Suppressor macrophage treated with lipopolysaccharide for 1 hour (primary cell): ENCODE data around the gene TMEM72.

Experiments used
- DNase-seq, 3 donors: peaks; one replicate each; pipeline ENCODE4 v3.0.0-alpha.2; 2020 to 2022

The TMEM72 gene

DNA sequence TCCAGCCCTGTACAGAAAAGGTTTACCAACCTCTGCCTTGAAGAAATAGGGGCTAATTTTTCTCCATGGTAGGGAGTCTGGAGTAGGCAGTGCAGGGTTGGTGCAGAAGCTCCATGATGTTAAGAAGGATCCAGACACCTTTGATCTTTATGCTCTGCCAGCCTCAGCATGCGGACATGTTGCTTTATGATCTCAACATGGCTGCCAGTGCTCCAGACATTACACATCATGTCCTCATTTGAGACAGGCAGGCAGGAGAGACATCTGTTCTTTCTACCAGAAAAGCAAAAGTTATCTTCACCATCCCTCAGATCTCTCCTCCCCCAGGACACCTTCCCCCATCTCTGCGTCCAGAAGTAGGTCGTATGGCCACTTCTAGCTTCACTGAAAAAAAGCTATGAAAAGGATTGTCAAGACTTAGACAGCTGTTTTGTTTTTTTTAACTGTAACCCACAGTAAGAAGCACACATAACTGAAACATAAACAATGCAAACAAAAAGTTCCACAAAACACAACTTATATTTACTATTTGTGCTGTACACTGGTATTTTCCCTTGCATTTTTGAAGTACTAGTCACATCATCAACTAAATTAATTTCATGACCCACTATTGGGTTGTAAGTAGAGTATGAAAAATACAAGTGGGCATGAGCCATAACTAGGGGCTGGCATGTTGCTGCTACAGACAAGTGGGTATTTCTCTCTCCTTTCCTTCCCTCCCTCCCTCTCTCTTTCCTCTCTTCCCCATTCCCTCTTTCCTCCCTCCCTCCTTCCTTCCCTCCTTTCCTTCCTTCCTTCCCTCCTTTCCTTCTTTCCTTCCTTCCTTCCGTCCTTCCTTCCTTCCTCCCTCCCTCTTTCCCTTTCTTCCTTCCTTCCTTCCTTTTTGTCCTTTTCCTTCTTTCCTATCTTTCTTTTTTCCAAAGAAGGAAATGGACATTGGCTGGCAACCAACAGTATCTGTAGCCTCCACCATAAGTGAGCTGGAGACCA, 45.9 kb downstream of the TMEM72 start:
- no peak for DNase-seq

GRCh38 chr10:44958196-44958897, 47.2 kb downstream of the TMEM72 start:
- peak; percentile 89 to 97 (median 94) for DNase-seq

DNA sequence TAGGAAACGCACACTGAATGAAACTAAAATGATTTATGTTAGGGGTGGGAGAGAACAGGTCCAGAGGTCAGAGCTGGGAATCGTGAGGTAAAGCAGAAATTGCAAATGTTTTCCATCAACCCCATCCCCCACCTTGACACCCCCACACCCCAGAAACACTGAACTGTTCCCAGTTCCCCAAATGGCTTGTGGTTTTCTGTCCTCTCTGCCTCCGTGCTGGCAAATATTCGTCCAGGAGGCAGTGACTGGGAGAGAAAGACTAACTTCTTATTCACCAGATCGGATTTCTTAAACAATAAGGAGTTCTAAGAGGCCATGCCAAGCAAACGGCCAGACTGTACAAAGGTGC, 47.7 kb downstream of the TMEM72 start:
- DNase-seq = peak in 2 of 3 donors; percentile 63 to 64

DNA sequence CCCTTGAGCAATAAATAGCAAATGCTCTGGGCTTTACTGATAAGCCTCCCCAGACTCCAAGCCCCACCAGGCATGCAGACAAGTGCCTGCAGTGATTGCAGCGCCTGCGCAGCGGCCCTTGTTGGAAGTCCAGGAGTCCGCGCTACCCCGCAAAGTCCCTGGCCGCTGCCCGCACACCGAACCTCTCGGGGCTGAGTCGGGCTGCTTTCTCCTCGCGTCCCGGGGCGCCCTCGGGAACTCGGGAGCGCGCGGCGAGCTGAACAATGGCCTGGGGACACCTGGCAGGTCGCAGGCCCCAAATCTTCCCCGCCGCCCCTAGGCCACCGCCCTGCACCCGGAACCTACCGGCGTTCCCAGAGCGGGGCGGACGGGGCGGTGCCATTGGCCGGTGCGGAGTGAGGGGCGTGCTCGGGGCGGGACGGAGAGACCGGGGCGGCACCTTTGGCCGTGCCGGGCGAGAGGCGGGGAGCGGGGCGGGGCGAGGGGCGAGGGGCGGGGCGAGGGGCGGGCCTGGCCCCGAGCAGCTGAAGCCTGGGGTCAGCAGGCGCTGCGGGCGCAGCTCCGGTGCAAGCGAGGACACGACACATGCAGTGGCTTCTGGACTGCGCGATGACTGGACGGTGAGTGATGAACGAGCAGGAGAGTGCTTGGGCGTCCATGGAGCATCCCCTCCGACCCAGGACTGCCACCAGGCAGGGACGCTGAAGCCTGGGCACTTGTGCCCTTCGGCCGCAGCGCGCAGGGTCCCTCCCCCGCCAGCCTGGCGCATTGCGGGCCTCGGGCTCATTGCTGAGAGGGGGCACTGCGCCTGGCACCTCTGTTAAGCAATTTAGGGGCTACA, 48.3 kb downstream of the TMEM72 start, which contains the start of gene RASSF4:
TSS of gene RASSF4 (plus strand) at position 556 of the 841 bp plus-strand sequence. CDS start 10,401 bp downstream, outside the sequence.
- peak; percentile 95 to 98 (median 97) for DNase-seq

DNA sequence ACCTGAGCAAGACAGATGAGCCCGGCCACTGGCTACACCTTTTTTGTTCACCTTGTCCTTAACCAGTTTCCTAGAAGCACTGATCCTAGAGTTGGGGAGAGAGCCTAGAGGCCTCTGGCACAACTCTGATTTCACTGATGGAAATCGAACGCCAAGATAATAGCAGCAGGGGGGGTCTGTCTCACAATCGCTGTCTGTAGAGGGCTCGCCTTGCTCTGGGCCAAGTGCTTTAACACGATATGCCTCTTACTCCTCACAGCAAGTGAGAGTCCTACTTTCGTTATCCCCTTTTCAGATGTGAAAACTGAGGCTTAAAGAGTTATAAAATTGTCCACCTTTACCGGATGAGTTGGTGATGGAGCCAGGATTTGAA, 48.9 kb downstream of the TMEM72 start:
- DNase-seq = no peak

DNA sequence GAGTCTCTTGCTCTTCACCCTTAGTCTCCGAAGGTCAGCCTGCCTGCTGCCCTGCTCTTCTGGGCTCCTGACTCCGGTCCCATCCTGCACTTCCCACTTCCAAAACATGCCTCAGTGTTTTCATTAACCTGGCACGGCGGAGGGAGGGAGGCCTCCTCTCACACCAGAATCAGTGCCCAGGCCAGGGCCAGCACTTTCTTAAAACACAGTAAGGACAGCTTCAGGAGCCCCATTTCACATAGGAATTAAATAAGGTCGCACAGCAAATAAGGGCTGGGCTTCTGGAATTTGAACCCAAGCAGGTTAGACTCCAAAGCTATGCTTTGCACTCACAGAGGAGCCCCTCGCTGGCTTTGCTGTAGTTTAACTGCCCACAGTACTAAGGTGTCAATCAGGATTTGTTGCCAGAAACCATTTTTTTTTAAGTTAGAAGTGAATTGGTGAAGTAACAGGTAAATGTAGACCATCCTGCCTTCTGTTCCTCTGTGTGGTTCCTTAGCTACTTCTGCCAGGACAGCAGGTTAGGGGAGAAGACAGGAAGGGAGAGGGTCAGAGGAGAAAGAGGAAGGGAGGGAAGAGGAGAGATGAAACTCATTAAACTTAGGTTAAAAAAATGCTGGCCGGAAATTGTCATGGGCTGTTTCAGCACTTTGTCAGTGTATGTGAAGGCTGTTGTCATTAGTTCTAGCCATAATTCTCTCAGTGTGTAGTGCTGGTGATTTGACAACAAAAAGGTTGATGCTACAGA, 49.5 kb downstream of the TMEM72 start:
- DNase-seq = peak in 1 of 3 donors; percentile 52

DNA sequence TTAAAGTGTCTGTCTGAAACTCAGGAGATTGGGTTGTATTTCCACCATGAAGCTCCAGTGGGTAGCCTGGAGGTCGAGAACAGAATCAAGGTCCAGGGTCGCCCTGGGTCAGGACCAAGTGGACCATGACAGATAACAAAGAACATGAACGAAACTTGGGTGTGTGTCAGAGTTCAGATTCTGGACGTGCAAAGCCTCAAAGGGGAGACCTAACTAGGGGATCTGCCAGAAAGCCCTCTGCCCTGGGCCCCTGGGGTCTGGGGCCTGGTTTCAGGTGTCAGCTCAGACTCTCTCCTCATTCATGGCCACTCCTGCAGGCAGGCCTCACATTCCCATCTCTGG, 50.1 kb downstream of the TMEM72 start:
- DNase-seq = no peak

DNA sequence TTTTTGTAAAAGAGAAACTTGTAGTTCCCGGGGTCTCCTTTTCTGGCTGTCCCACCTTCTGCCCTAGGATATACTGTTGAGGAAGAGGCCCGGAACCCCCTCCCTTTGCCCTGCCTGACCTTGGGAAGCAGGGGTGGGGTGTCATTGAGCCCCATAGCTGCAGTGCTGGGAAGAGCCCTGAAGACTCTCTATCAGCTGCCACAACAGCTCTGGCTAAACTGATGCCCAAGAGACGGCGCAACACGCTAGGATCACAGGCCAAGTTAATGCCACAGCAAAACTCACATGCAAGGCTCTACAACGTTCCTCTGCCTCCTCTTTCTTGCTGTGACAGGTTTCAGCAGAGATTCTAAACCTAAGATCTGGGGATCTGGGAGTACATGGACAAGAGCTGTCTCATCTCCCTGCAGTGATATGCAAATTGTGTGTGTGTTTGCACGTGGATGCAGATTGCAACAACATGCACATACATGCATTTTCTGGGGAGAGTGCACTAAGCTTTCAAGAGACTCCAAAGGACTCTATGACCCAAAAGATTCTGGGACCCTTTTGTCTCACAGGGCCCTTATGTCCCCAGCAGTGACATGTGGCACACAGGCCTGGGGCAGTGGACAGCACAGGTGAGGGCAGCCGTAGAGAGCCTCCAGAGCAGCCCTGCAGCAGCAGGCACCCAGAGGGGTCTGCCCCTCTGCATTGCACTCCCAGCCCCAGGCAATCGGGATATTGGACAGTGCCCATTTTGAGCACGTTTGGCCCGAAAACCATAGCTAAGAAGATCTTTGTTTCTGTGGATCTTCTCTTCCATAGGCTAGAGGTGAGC, 51.0 kb downstream of the TMEM72 start:
- no peak for DNase-seq

DNA sequence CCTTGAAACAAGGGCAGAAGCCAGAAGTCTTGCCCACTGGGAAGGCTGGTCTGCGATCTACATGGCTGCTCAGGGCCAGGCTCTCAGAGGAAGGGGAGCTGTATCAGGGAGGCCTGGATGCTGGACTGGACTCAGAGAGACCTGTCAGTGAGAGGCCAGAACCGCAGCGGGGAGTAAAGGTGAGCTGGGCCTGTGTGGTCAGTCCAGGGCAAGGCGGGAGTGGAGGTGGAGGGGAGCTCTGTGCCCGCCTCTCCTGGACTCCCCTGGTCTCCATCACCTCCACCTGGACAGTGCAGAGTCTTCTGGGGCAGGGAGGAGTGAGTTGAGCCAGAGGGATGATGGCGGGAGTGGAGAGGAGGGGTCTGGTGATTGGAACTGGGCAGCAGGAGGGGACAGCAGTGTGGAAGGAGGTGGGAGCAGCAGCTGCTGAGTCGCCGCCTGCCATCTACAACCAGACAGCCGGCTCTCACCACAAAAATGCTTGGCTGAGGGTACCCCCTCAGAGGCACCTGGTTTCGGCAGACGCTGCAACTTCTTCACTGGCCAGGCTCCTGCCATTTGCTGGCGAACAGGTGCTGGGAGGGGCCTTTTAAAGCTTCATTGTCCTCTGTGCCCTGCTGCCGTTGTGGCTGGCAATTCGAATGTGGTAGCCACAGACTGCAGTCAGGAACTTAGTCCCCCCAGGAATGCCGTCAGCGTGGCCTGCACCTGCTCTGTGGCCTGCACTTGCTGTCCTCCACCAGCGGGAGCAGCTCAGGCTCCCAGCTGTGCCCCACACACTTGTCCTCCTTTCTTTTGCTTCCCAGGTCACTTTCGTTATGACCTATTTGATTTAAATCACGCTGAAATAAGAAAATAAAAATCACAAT, 52.0 kb downstream of the TMEM72 start:
- peak in 2 of 3 donors; percentile 41 to 67 for DNase-seq

GRCh38 chr10:44963772-44964633, 52.9 kb downstream of the TMEM72 start:
- DNase-seq = peak; percentile 48 to 83 (median 59)

DNA sequence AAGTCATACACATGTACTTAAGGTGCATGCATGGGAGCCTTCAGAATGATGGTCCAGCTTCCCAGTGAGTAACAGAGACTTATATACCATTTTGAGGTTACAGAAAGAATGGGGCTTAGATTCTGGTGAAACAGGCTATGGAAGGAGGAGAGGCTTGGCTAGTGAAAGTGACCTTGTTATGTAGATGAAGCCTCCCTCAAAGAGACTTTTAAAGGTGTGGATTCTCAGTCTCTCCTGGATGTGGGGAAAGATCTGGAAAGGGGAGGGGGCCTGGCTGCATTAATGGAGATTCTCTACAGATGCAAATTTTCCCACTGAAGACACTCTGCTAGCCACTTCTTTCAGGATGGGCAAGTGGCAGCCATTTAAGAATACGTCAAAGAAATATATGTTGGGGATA, 54.0 kb downstream of the TMEM72 start:
- DNase-seq = no peak

DNA sequence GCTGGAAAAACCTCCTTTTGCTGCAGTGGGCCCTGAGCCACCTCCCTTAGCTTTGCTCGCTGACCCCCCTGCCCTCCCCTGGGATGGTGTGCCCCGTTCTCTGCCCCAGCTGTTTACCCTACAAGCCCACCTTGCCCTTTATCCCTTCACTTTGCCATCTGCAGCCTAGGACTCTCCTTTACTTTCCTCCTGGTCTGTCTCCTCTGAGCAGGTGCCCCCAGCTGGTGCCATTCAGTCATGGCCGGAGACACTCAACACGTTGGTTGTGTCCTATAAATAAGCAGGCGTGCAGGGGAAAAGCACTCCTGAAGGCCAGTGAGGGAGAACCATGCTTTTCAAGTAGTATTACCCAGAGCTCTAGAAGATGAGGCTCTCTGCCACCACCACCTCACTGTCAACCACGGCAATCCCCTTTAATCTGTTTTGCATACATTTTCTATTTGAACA, 54.5 kb downstream of the TMEM72 start:
- no peak for DNase-seq

GRCh38 chr10:44966129-44966815, 55.1 kb downstream of the TMEM72 start:
- DNase-seq = peak; percentile 77 to 94 (median 91)

GRCh38 chr10:44966816-44967509, 55.8 kb downstream of the TMEM72 start:
- peak in 1 of 3 donors; percentile 39 for DNase-seq

DNA sequence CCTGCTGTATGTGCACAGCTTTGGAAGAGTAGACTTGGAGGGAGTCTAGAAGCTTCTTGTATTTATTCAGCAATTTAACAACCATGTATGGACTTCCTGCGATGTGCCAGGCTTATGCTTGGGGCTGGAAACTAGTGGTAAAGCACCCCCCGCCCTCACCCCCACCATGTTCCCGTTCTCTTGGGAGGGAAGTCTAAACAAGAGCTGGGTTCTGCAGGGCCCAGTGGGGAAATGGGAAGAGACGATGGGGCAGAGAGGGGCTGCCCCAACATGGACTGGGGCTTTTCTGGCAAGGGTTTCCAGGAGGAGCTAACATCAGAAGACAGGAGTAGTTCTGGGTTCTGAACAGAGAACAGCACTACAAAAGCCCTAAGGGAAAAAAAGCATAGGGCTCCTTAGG, 56.5 kb downstream of the TMEM72 start:
- peak; percentile 74 to 90 (median 84) for DNase-seq

DNA sequence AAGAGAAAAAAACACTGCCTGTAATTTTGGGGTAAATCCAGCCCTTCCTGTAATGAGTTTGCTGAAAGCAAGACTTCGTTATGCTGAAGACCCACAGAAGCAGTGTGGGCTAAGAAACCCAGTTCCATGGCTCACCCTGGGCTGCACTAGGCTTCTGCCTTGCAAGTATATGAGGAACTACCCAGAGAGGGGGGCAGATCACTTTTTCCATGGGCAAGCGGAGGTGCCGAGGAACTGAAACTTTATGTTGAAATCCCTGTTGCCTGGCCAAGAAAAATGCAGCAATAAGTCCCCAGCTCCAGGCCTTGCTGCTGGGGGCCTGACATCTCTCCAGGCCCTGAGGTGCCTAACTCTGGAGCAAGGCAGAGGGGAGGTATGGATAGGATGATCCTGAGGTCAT, 57.0 kb downstream of the TMEM72 start:
- DNase-seq = peak; percentile 94 to 96 (median 94)

DNA sequence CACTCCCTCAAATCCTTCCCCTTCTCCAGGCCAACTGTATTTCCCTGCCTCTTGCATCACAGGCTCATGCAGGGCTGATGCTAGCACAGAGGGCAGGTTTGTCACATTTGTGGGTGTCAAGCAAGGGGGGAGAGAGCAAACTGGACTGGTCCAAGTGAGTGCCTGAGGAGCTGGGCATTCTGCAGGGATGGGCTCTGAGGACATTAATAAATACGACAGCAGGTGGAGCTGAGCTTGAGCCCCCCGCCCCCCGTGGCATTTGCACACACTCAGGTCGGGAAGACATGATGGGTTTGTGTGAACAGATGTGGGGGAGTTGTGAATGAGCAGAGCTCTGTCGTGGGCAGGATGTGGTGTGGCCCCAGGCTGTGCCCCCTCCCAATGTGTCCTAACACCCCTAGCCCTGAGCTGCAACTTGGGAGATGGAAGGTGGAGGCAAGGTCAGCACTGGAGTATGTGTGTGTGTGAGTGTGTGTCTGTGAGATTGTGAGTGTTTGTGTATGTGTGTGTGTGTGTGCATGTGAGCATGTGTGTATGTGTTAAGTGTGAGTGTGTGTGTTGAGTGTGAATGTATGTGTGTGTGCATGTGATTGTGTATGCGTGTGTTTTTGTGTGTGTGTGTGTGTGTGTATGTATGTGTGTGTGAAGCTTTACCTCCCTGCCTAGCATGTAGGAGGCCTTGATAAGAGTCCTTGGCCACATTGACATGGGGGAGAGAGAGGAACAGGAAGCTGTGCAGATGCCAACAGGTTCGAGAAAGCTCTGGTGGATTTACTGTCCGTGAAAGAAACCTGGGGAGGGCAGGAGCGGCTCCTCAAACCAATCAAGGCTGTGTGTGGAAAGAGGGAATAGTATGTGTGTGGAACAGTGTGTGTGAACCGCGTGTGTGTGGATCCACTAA, 57.6 kb downstream of the TMEM72 start:
- DNase-seq = no peak
